Panc1 (cell line): ENCODE measurements around the gene PLA2G2C. TPM values are rescaled to one million over a fixed set of nuclear protein-coding genes. Genes with fewer than 3 reads are reported as not detected.

Experiments
- ATAC-seq: fragments of 200-7000 bp; cut with Tn5 transposase; 2 replicates; pipeline ENCODE4 v1.9.1; 2020; ENCODE audit warnings: mild to moderate bottlenecking, moderate library complexity
- BruUV-seq: library from RNA; stranded (reverse); fragments of 400-500 nt; replicated peaks from 2 replicates; lab custom pipeline; 2021; lab: Mats Ljungman, UMichigan
- CTCF ChIA-PET: fragments of 300-600 bp; sonication (Branson Sonifier 250); formaldehyde crosslinking; loops from one replicate; lab custom pipeline; 2022; ENCODE audit warnings: antibody characterized with exemption; lab: Charles Lee
- POLR2A ChIA-PET: fragments of 300-600 bp; sonication (Branson Sonifier 250); formaldehyde crosslinking; loops from one replicate; lab custom pipeline; 2022; ENCODE audit warnings: antibody characterized with exemption; lab: Charles Lee
- DNase-seq: peaks from one replicate; pipeline ENCODE4 v3.0.0-alpha.2; 2010; ENCODE audit warnings: low read depth, low spot score
- H3K27ac ChIP-seq: 2 replicates; pipeline ENCODE4 v1.5.1; 2011; ENCODE audit warnings: mild to moderate bottlenecking, low read length, inconsistent platforms
- H3K27me3 ChIP-seq: fragments of 200-500 bp; sonication (Bioruptor generic); 2 replicates; pipeline ENCODE4 v1.6.0; 2014; ENCODE audit warnings: low read length, inconsistent platforms; ENCODE audit not compliant: control insufficient read depth, insufficient read depth
- H3K36me3 ChIP-seq: fragments of 200-500 bp; sonication (Bioruptor generic); 2 replicates; pipeline ENCODE4 v1.5.1; 2014; ENCODE audit warnings: inconsistent platforms, mild to moderate bottlenecking, low read length, moderate library complexity; ENCODE audit not compliant: control insufficient read depth, insufficient read depth
- H3K4me1 ChIP-seq: 2 replicates; pipeline ENCODE4 v1.5.1; 2011; ENCODE audit warnings: inconsistent platforms, mild to moderate bottlenecking, low read length, moderate library complexity; ENCODE audit not compliant: control insufficient read depth, insufficient read depth
- H3K4me3 ChIP-seq, 2 experiments: 2 replicates each; pipeline ENCODE4 v1.5.1; 2011 to 2012; ENCODE audit warnings: low read depth in 2 of 2, low read length in 2 of 2, mild to moderate bottlenecking in 2 of 2, inconsistent platforms in 1 of 2, moderate library complexity in 1 of 2
- H3K9me3 ChIP-seq: fragments of 200-500 bp; sonication (Bioruptor generic); 2 replicates; pipeline ENCODE4 v1.5.1; 2014; ENCODE audit warnings: low read depth, mild to moderate bottlenecking, inconsistent platforms, low read length, moderate library complexity; ENCODE audit not compliant: control insufficient read depth, insufficient read depth
- CTCF ChIP-seq: fragments of 450-650 bp; IDR thresholded peaks from 2 replicates; pipeline ENCODE4 v1.5.1; 2017; ENCODE audit warnings: mild to moderate bottlenecking
- POLR2AphosphoS5 ChIP-seq: IDR thresholded peaks from 2 replicates; pipeline ENCODE4 v1.6.1; 2012; ENCODE audit warnings: mild to moderate bottlenecking, low read depth, low read length, moderate library complexity
- REST ChIP-seq, 2 experiments: IDR thresholded peaks; 2 replicates each; pipeline ENCODE4 v1.6.1; 2011 to 2012; ENCODE audit warnings: low read depth in 2 of 2, control low read depth in 1 of 2, low read length in 1 of 2, mild to moderate bottlenecking in 1 of 2, moderate library complexity in 1 of 2; ENCODE audit not compliant: insufficient read depth in 1 of 2
- SIN3A ChIP-seq: IDR thresholded peaks from 2 replicates; pipeline ENCODE4 v1.6.1; 2012; ENCODE audit warnings: low read depth, mild to moderate bottlenecking, low read length, moderate library complexity, borderline replicate concordance; ENCODE audit not compliant: insufficient read depth
- TCF7L2 ChIP-seq: IDR thresholded peaks from 2 replicates; pipeline ENCODE4 v1.6.1; 2011; ENCODE audit warnings: mild to moderate bottlenecking, low read depth, low read length, inconsistent platforms
- in situ Hi-C: cut with HindIII; loops from 2 replicates; pipeline ENCODE4 v1.10.0; 2016; ENCODE audit warnings: low sequenced_read_pairs, low pct_unique_long_range_greater_than_20kb
- intact Hi-C: fragments of 100-400 bp; cut with micrococcal nuclease; formaldehyde crosslinking; loops from one replicate; pipeline ENCODE4 v1.10.0; 2022; ENCODE audit not compliant: unreplicated experiment
- total RNA-seq: library from RNA; stranded (reverse); gene quantifications from one replicate; pipeline ENCODE4 v1.2.1, GENCODE V29; 2021; ENCODE audit not compliant: unreplicated experiment

Gene PLA2G2C
- total RNA-seq, 1 experiment from 2014 or later = not detected

- Histone ChIP-seq H3K27me3 (peaks cover 18% of the 10 kb centered on the region), H3K4me1 (peaks cover 6% of the 10 kb centered on the region; the same call in 1 of the 2 replicates), H3K4me3 (no peak overlapping the region), H3K27ac (no peak overlapping the region), H3K36me3 (no peaks in the 10 kb centered on the region; the same call in 1 of the 2 replicates), H3K9me3 (no peaks in the 10 kb centered on the region)
- BruUV-seq = no TSS peak
- DNase-seq = no peak
- ChIA-PET CTCF (interaction anchor here (0.7 kb wide), 1 partner anchor 296 kb away, joined by 3 read pairs; no protein-coding TSS in a partner anchor), POLR2A (no interaction called here)
- intact Hi-C loops (loop anchor here (10.0 kb wide), 1 partner anchor 169 kb away; no protein-coding TSS in a partner anchor), in situ Hi-C loops (no loop called here)
- no peak for TF ChIP-seq TCF7L2
- TF ChIP-seq SIN3A = no peak
- TF ChIP-seq CTCF = no peak
- TF ChIP-seq REST (IDR thresholded peaks at IDR 0.05; ENCODE audit: insufficient read depth in 1 of 2, low read depth in 2 of 2, low read length in 1 of 2) = no peak
- no peak for TF ChIP-seq POLR2AphosphoS5
- ATAC-seq = no peak
These were observed 29.4 kb upstream of the PLA2G2C start for GRCh38 chr1:20215716-20216115.

- no peak for DNase-seq
- POLR2A ChIA-PET = no interaction called here
- Histone ChIP-seq H3K27ac (no peak overlapping the region), H3K9me3 (no peaks in the 10 kb centered on the region), H3K4me1 (peaks cover 6% of the 10 kb centered on the region; the same call in 1 of the 2 replicates), H3K4me3 (peak overlapping the region in 1 of 2 experiments; percentile 29; a peak in 2 of 4 replicates), H3K27me3 (peaks cover 18% of the 10 kb centered on the region), H3K36me3 (no peaks in the 10 kb centered on the region; the same call in 1 of the 2 replicates)
- CTCF ChIA-PET = interaction anchor here (0.6 to 1.3 kb wide), 10 partner anchors 12 to 290 kb away, joined by 3 to 23 read pairs (median 6); no protein-coding TSS in a partner anchor
- no TSS peak for BruUV-seq
- TF ChIP-seq CTCF = peak; percentile 94
- TF ChIP-seq TCF7L2 = no peak
- in situ Hi-C loops (no loop called here), intact Hi-C loops (loop anchor here (2.0 to 10.0 kb wide), 2 partner anchors 172 to 280 kb away; no protein-coding TSS in a partner anchor)
- ATAC-seq = peak; percentile 91
These were observed 26.5 kb upstream of the PLA2G2C start for GRCh38 chr1:20212685-20213331.
